NCI-H345 (cell line): ENCODE measurements around the gene ELMO3.

ENCODE experiments used
- DNase-seq: peaks from one replicate; lab custom pipeline; 2025; lab: John Stamatoyannopoulos, UW

Gene ELMO3

GRCh38 chr16:67163164-67163998 lies 35.5 kb upstream of the ELMO3 start:
- DNase-seq, result peak; percentile 84

- no peak for DNase-seq
Measured at GRCh38 chr16:67163999-67164558, 34.9 kb upstream of the ELMO3 start.

- DNase-seq, result no peak
Measured at GRCh38 chr16:67164599-67165061, 34.3 kb upstream of the ELMO3 start, which contains the start of gene HSF4. Gene HSF4 (plus strand): TSS chr16:67164745. CDS start chr16:67164812, 67 bp downstream.

GRCh38 chr16:67165121-67166078 lies 33.5 kb upstream of the ELMO3 start:
- DNase-seq, result no peak

- no peak for DNase-seq
Measured at GRCh38 chr16:67166110-67166547, 32.8 kb upstream of the ELMO3 start.

GRCh38 chr16:67166598-67167168 lies 32.2 kb upstream of the ELMO3 start:
- no peak for DNase-seq

- DNase-seq, result no peak
Measured at GRCh38 chr16:67167588-67167987, 31.3 kb upstream of the ELMO3 start.

- no peak for DNase-seq
Measured at GRCh38 chr16:67169011-67169451, 29.9 kb upstream of the ELMO3 start.

- DNase-seq, result no peak
Measured at GRCh38 chr16:67169642-67170167, 29.2 kb upstream of the ELMO3 start.

- DNase-seq, result peak; percentile 73
Measured at GRCh38 chr16:67170168-67170948, 28.6 kb upstream of the ELMO3 start, which contains the start of gene NOL3. Gene NOL3 (plus strand): TSS chr16:67170538.

GRCh38 chr16:67170949-67171649 lies 27.8 kb upstream of the ELMO3 start:
- DNase-seq, result no peak

- DNase-seq, result no peak
Measured at GRCh38 chr16:67173323-67173722, 25.6 kb upstream of the ELMO3 start.

- DNase-seq, result peak; percentile 47
Measured at GRCh38 chr16:67173808-67174705, 24.9 kb upstream of the ELMO3 start.

- DNase-seq, result no peak
Measured at GRCh38 chr16:67174706-67175231, 24.2 kb upstream of the ELMO3 start.

- peak; percentile 73 for DNase-seq
Measured at GRCh38 chr16:67176662-67177061, 22.3 kb upstream of the ELMO3 start.

- DNase-seq, result peak; percentile 90
Measured at GRCh38 chr16:67177743-67178699, 20.9 kb upstream of the ELMO3 start.

- DNase-seq, result no peak
Measured at GRCh38 chr16:67179421-67180080, 19.4 kb upstream of the ELMO3 start.
